Gastrocnemius medialis (tissue), 4 donors: ENCODE results near the gene CMKLR1.

Experiments
- CTCF ChIP-seq, 5 experiments: fragments of 450-650 bp in 3 of 5; fragments of 200-600 bp in 2 of 5; sonication (generic) in 2 of 5; IDR thresholded peaks in 4 of 5; conservative IDR thresholded peaks in 1 of 5; 1 replicate in 4 of 5; 2 replicates in 1 of 5; pipeline ENCODE4 v1.5.1; 2016 to 2019; ENCODE audit warnings: antibody characterized with exemption in 5 of 5, mild to moderate bottlenecking in 3 of 5, moderate library complexity in 3 of 5
- POLR2A ChIP-seq, 2 donors: fragments of 450-650 bp; IDR thresholded peaks; one replicate each; pipeline ENCODE4 v1.6.1; 2017; ENCODE audit warnings: antibody characterized with exemption in 2 of 2, mild to moderate bottlenecking in 2 of 2, moderate library complexity in 2 of 2

- TF ChIP-seq CTCF (IDR thresholded peaks at IDR 0.05 in 4 of 5, conservative IDR thresholded peaks at IDR 0.05 in 1 of 5) (no peak), POLR2A (IDR thresholded peaks at IDR 0.05) (no peak)
These were observed 14.1 kb downstream of the CMKLR1 start for GRCh38 chr12:108325018-108325358.
